Superior temporal gyrus (tissue), 1 donor: Measurements from ENCODE around the gene RBFOX2.
"Not testable (repeated sequence)": the region's sequence is repeated elsewhere in the genome, so short reads cannot be mapped to it uniquely, and the experiment has no call there.

Experiments used
- DNase-seq: peaks from one replicate; pipeline ENCODE4 v3.0.0-alpha.2; 2016; ENCODE audit errors: extremely low spot score

Gene RBFOX2

GRCh38 chr22:36028646-36029405, at the start of gene RBFOX2:
TSS of gene RBFOX2 (minus strand) at chr22:36028824. CDS start at chr22:36028425, 399 bp downstream.
- peak; percentile 91 for DNase-seq

GRCh38 chr22:36077271-36077670, 48.6 kb upstream of the RBFOX2 start:
- no peak for DNase-seq

GRCh38 chr22:36075724-36076123, 47.1 kb upstream of the RBFOX2 start:
- no peak for DNase-seq

GRCh38 chr22:36075230-36075629, 46.6 kb upstream of the RBFOX2 start:
- no peak for DNase-seq

- no peak for DNase-seq
These were observed 44.9 kb upstream of the RBFOX2 start for GRCh38 chr22:36073476-36073875.

- not testable (repeated sequence) for DNase-seq
These were observed 42.0 kb upstream of the RBFOX2 start for GRCh38 chr22:36070645-36071044.

GRCh38 chr22:36069368-36069767, 40.7 kb upstream of the RBFOX2 start:
- DNase-seq: no peak

GRCh38 chr22:36068776-36069344, 40.2 kb upstream of the RBFOX2 start:
- DNase-seq: no peak

GRCh38 chr22:36067235-36067558, 38.6 kb upstream of the RBFOX2 start:
- no peak for DNase-seq

- DNase-seq: peak; percentile 89
These were observed 37.3 kb upstream of the RBFOX2 start for GRCh38 chr22:36065775-36066544.

- no peak for DNase-seq
These were observed 36.8 kb upstream of the RBFOX2 start for GRCh38 chr22:36065462-36065774.

- no peak for DNase-seq
These were observed 35.7 kb upstream of the RBFOX2 start for GRCh38 chr22:36064358-36064757.

GRCh38 chr22:36056980-36057379, 28.4 kb upstream of the RBFOX2 start:
- no peak for DNase-seq

GRCh38 chr22:36055376-36056295, 27.0 kb upstream of the RBFOX2 start:
- DNase-seq: no peak

- DNase-seq: not testable (repeated sequence)
These were observed 25.8 kb upstream of the RBFOX2 start for GRCh38 chr22:36054446-36054845.

GRCh38 chr22:36053242-36054147, 24.9 kb upstream of the RBFOX2 start:
- no peak for DNase-seq

GRCh38 chr22:36052505-36052941, 23.9 kb upstream of the RBFOX2 start:
- no peak for DNase-seq

- no peak for DNase-seq
These were observed 21.0 kb upstream of the RBFOX2 start for GRCh38 chr22:36049678-36049997.

- DNase-seq: no peak
These were observed 20.5 kb upstream of the RBFOX2 start for GRCh38 chr22:36048911-36049677.

- DNase-seq: not testable (repeated sequence)
These were observed 15.9 kb upstream of the RBFOX2 start for GRCh38 chr22:36044517-36044916.
